Fibroblast of the aortic adventitia (primary cell): ENCODE measurements around the gene TPD52L1. TPM values are rescaled to one million over a fixed set of nuclear protein-coding genes. Genes with fewer than 3 reads are reported as not detected.
"Not testable (repeated sequence)": the region's sequence is repeated elsewhere in the genome, so short reads cannot be mapped to it uniquely, and the experiment has no call there.

ENCODE experiments used
- DNase-seq: peaks from one replicate; pipeline ENCODE4 v3.0.0-alpha.2; 2010; ENCODE audit warnings: low read depth
- H3K4me3 ChIP-seq: 2 replicates; pipeline ENCODE4 v1.5.1; 2011; ENCODE audit warnings: low read depth, mild to moderate bottlenecking, control low read depth, low read length, moderate library complexity
- total RNA-seq: library from RNA; depleted of rRNA; stranded (reverse); fragments of >200 nt; gene quantifications from 2 replicates; pipeline ENCODE4 v1.2.3, GENCODE V29; 2012; ENCODE audit warnings: low replicate concordance
- TF ChIP-seq, protein P1 (sequence below): IDR thresholded peaks from 2 replicates; pipeline ENCODE4 v1.5.1; 2011; ENCODE audit warnings: mild to moderate bottlenecking, low read length, control low read depth, inconsistent platforms; ENCODE audit not compliant: insufficient read depth

The TPD52L1 gene
- total RNA-seq, 1 donor = 20.8 TPM

- no peak overlapping the region for H3K4me3 ChIP-seq
- DNase-seq = no peak
- TF ChIP-seq, protein P1, sequence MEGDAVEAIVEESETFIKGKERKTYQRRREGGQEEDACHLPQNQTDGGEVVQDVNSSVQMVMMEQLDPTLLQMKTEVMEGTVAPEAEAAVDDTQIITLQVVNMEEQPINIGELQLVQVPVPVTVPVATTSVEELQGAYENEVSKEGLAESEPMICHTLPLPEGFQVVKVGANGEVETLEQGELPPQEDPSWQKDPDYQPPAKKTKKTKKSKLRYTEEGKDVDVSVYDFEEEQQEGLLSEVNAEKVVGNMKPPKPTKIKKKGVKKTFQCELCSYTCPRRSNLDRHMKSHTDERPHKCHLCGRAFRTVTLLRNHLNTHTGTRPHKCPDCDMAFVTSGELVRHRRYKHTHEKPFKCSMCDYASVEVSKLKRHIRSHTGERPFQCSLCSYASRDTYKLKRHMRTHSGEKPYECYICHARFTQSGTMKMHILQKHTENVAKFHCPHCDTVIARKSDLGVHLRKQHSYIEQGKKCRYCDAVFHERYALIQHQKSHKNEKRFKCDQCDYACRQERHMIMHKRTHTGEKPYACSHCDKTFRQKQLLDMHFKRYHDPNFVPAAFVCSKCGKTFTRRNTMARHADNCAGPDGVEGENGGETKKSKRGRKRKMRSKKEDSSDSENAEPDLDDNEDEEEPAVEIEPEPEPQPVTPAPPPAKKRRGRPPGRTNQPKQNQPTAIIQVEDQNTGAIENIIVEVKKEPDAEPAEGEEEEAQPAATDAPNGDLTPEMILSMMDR = no peak
Observed at GRCh38 chr6:125123051-125123450, 30.5 kb upstream of the TPD52L1 start.

DNA sequence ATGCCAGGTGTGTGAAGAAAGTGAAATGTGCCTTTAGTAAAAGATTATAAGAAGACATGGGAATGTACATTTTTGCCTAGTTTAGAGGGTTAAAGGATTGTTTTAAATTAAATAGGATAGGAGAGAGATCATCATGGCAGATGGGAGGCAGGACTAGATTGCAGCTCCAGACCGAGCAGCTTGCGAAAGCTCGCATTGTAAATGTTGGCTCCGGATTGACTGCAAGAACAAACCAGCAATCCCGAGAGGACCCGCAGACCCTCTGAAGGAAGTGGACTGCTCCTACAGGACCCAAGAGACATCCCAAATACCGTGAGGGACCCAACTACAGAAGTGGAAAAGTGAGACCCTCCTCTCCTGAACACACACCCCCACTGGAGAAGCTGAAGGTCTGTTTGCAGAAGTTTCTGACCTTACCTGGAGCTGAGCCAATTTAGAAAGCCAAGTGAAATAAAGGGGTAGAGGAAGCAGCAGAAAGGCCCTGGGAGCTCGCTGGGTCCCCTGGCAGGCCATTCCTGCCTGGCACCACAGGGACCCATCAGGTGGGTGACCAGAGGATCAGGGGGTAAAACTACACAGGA is 30.0 kb upstream of the TPD52L1 start:
- no peak overlapping the region for H3K4me3 ChIP-seq
- no peak for DNase-seq
- TF ChIP-seq, protein P1 = no peak

DNA sequence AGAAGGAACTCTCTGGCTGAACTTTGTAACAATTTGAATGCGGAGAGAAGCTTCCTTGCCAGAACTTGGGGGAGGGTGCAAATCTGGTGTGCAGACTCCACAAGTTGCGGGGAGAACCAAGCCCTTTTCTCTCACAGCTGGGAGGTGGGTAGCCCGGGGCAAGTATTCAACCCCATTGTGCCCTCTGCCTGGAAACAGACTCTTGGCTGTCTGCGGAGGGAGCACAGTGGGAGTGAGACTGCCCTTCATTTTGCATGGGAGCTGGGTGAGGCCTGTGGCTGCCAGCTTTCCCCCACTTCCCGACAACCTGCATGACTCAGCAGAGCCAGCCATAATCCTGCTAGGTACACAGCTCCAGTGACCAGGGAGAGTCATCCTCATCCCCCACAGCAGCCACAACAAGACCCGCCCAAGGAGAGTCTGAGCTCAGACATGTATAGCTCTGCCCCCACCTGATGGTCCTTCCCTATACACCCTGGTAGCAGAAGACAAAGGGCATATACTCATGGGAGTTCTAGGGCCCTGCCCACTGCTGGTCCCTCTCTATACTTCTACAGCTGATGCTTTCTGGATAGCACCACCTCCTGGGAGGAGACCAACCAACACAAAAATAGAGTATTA is 29.4 kb upstream of the TPD52L1 start:
- H3K4me3 ChIP-seq = no peak overlapping the region
- no peak for DNase-seq
- TF ChIP-seq, protein P1 = no peak

DNA sequence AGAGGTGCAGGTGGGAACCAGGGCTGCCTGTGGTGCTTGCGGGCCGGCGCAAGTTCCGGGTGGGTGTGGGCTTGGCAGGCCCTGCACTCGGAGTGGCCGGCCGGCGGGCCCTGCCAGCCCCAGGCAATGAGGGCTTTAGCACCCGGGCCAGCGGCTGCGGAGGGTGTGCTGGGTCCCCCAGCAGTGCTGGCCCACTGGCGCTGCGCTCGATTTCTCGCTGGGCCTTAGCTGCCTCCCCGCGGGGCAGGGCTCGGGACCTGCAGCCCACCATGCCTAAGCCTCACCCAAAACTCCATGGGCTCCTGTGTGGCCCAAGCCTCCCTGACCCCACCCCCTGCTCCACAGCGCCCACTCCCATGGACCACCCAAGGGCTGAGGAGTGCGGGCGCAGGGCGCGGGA is 27.7 kb upstream of the TPD52L1 start:
- DNase-seq, H3K4me3 ChIP-seq: not testable (repeated sequence)

GRCh38 chr6:125129354-125129753 is 24.2 kb upstream of the TPD52L1 start:
- H3K4me3 ChIP-seq = no peak overlapping the region
- TF ChIP-seq, protein P1 = no peak
- no peak for DNase-seq

- H3K4me3 ChIP-seq = no peak overlapping the region
- DNase-seq = no peak
- TF ChIP-seq, protein P1 = no peak
Observed at GRCh38 chr6:125132058-125132457, 21.5 kb upstream of the TPD52L1 start.

- no peak overlapping the region for H3K4me3 ChIP-seq
- TF ChIP-seq, protein P1 = no peak
- DNase-seq = no peak
Observed at GRCh38 chr6:125136378-125136777, 17.2 kb upstream of the TPD52L1 start.
